OCI-LY1 (cell line): ENCODE data around the gene GUF1.

Experiments
- H2AFZ ChIP-seq: fragments of 200-600 bp; sonication (generic), shearing (Covaris generic); 2 replicates; pipeline ENCODE4 v1.6.0; 2014; ENCODE audit warnings: antibody characterized with exemption, mild to moderate bottlenecking, low read length
- H3F3A ChIP-seq: fragments of 200-600 bp; sonication (generic), shearing (Covaris generic); 2 replicates; pipeline ENCODE4 v1.6.0; 2014; ENCODE audit warnings: mild to moderate bottlenecking, antibody characterized with exemption, low read length, moderate library complexity; ENCODE audit not compliant: insufficient read depth
- H3K27ac ChIP-seq: fragments of 200-600 bp; sonication (generic); 2 replicates; pipeline ENCODE4 v1.5.1; 2014; ENCODE audit warnings: low read length, mixed run types, mild to moderate bottlenecking, low read depth; ENCODE audit not compliant: poor library complexity, severe bottlenecking
- H3K27me3 ChIP-seq: fragments of 200-600 bp; sonication (generic); 2 replicates; pipeline ENCODE4 v1.6.0; 2014; ENCODE audit warnings: antibody characterized with exemption, mild to moderate bottlenecking, low read length, moderate library complexity; ENCODE audit not compliant: insufficient read depth
- H3K36me3 ChIP-seq: fragments of 200-600 bp; sonication (generic); 2 replicates; pipeline ENCODE4 v1.6.1; 2014; ENCODE audit warnings: mild to moderate bottlenecking, antibody characterized with exemption, low read length, moderate library complexity, mixed read lengths; ENCODE audit not compliant: insufficient read depth
- H3K4me1 ChIP-seq: fragments of 200-600 bp; sonication (generic); 2 replicates; pipeline ENCODE4 v1.5.1; 2014; ENCODE audit warnings: mild to moderate bottlenecking, low read length, moderate library complexity; ENCODE audit not compliant: insufficient read depth, severe bottlenecking
- H3K4me2 ChIP-seq: fragments of 200-600 bp; sonication (generic), shearing (Covaris generic); 2 replicates; pipeline ENCODE4 v1.6.1; 2014; ENCODE audit warnings: low read length
- H3K4me3 ChIP-seq: fragments of 200-600 bp; sonication (generic); 2 replicates; pipeline ENCODE4 v1.5.1; 2014; ENCODE audit warnings: low read length, low read depth, mild to moderate bottlenecking, mixed read lengths; ENCODE audit not compliant: poor library complexity, severe bottlenecking
- H3K79me2 ChIP-seq: fragments of 200-600 bp; shearing (Covaris generic); 2 replicates; pipeline ENCODE4 v1.6.1; 2016; ENCODE audit warnings: mixed run types, low read length, mixed read lengths; ENCODE audit not compliant: insufficient read depth
- H3K9ac ChIP-seq: fragments of 200-600 bp; sonication (generic), shearing (Covaris generic); 2 replicates; pipeline ENCODE4 v1.6.1; 2014; ENCODE audit warnings: mild to moderate bottlenecking, low read length, mixed read lengths
- H3K9me2 ChIP-seq: fragments of 200-600 bp; sonication (generic), shearing (Covaris generic); 2 replicates; pipeline ENCODE4 v1.6.1; 2014; ENCODE audit warnings: low read depth, mild to moderate bottlenecking, low read length, mixed read lengths
- H3K9me3 ChIP-seq: fragments of 200-600 bp; shearing (Covaris generic); 2 replicates; pipeline ENCODE4 v1.6.1; 2014; ENCODE audit warnings: low read length, mixed read lengths
- H4K20me1 ChIP-seq: fragments of 200-600 bp; sonication (generic), shearing (Covaris generic); 2 replicates; pipeline ENCODE4 v1.6.0; 2016; ENCODE audit warnings: mild to moderate bottlenecking, low read length; ENCODE audit not compliant: insufficient read depth
- EZH2 ChIP-seq: fragments of 200-600 bp; sonication (generic), shearing (Covaris generic); IDR thresholded peaks from 2 replicates; pipeline ENCODE4 v1.8.0; 2017; ENCODE audit warnings: borderline replicate concordance, mixed run types, mild to moderate bottlenecking, antibody characterized with exemption, low read length, moderate library complexity, mixed read lengths
- TF ChIP-seq, protein P1 (sequence below): fragments of 200-600 bp; sonication (generic), shearing (Covaris generic); IDR thresholded peaks from 2 replicates; pipeline ENCODE4 v1.5.1; 2017; ENCODE audit warnings: mild to moderate bottlenecking, antibody characterized with exemption, low read length, moderate library complexity, mixed read lengths

The GUF1 gene

DNA sequence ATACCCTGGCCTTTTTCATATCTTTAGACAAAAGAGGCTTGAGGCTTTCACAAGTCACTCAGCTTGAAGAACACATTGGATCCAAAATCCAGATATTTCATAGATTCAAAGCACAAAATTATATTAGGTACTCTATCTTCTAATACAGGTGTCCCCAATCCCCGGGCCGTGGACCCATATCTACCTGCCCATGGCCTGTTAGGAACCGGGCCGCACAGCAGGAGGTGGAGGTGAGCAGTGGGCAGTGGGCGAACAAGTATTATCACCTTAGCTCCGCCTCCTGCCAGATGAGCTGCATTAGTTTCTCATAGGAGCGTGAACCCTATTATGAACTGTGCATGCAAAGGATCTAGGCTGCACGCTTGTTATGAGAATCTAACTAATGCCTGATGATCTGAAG is 45.5 kb upstream of the GUF1 start:
- Histone ChIP-seq H3K4me3 (no peak overlapping the region), H3K27me3 (no peaks in the 10 kb centered on the region), H3K27ac (no peak overlapping the region), H3K36me3 (no peaks in the 10 kb centered on the region), H4K20me1 (no peaks in the 10 kb centered on the region), H3K9me3 (no peaks in the 10 kb centered on the region), H3F3A (no peaks in the 10 kb centered on the region), H2AFZ (no peak overlapping the region), H3K9ac (no peak overlapping the region), H3K4me1 (no peaks in the 10 kb centered on the region), H3K79me2 (no peaks in the 10 kb centered on the region), H3K4me2 (no peak overlapping the region), H3K9me2 (no peaks in the 10 kb centered on the region)
- TF ChIP-seq EZH2 = no peak
- TF ChIP-seq, protein P1, sequence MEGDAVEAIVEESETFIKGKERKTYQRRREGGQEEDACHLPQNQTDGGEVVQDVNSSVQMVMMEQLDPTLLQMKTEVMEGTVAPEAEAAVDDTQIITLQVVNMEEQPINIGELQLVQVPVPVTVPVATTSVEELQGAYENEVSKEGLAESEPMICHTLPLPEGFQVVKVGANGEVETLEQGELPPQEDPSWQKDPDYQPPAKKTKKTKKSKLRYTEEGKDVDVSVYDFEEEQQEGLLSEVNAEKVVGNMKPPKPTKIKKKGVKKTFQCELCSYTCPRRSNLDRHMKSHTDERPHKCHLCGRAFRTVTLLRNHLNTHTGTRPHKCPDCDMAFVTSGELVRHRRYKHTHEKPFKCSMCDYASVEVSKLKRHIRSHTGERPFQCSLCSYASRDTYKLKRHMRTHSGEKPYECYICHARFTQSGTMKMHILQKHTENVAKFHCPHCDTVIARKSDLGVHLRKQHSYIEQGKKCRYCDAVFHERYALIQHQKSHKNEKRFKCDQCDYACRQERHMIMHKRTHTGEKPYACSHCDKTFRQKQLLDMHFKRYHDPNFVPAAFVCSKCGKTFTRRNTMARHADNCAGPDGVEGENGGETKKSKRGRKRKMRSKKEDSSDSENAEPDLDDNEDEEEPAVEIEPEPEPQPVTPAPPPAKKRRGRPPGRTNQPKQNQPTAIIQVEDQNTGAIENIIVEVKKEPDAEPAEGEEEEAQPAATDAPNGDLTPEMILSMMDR = no peak

DNA sequence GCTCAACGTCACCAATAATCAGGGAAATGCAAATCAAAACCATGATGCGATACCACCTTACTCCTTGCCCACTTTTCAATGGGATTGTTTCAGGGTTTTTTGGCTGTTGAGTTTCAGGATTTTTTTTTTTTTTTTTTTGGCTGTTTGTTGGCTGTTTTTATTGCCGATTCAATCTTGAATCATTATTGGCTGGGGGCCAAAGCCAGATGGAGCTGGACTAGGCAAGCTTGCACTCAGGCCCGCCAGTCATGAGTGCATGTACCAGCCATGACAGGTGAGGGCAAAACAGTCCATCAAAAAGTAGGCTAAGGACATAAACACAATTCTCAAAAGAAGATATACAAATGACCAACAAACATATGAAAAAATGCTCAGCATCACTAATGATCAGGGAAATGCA is 40.1 kb upstream of the GUF1 start:
- Histone ChIP-seq H2AFZ (no peak overlapping the region), H3K9ac (no peak overlapping the region), H3K4me1 (no peaks in the 10 kb centered on the region), H3K4me2 (no peak overlapping the region), H3F3A (no peaks in the 10 kb centered on the region), H4K20me1 (no peaks in the 10 kb centered on the region), H3K27me3 (no peaks in the 10 kb centered on the region), H3K36me3 (no peaks in the 10 kb centered on the region), H3K9me2 (no peaks in the 10 kb centered on the region), H3K4me3 (no peak overlapping the region), H3K79me2 (no peaks in the 10 kb centered on the region), H3K27ac (no peak overlapping the region), H3K9me3 (no peaks in the 10 kb centered on the region)
- TF ChIP-seq, protein P1 = no peak

DNA sequence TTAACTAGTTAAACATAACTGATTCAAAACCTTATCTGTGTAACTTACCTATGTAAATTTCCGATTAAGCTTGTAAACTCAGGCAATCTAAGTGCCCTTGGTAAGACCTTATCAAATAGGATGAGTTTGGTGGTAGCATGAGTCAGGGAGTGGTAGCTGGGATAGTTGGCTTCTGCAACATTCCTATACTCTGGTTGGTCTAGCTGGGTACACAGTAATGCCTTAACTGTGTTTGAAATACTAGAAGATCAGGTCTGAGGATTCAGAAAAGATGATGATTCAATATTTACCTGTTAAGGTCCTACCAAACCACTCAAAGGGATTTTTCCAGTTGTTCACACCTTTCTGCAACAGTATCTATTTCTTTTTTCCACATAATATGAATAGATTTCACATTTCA is 32.1 kb upstream of the GUF1 start:
- H3K9me3 ChIP-seq = no peaks in the 10 kb centered on the region; the same call in 1 of the 2 replicates
- no peak overlapping the region for H3K4me3 ChIP-seq
- TF ChIP-seq, protein P1 = no peak
- no peak for TF ChIP-seq EZH2
- H3F3A ChIP-seq = no peaks in the 10 kb centered on the region
- no peak overlapping the region for H3K4me2 ChIP-seq
- no peaks in the 10 kb centered on the region for H3K27me3 ChIP-seq
- H3K9me2 ChIP-seq = no peaks in the 10 kb centered on the region
- no peak overlapping the region for H2AFZ ChIP-seq
- no peaks in the 10 kb centered on the region for H3K36me3 ChIP-seq
- no peaks in the 10 kb centered on the region for H3K79me2 ChIP-seq
- no peak overlapping the region for H3K27ac ChIP-seq
- H3K9ac ChIP-seq = no peak overlapping the region
- H3K4me1 ChIP-seq = no peaks in the 10 kb centered on the region
- H4K20me1 ChIP-seq = no peaks in the 10 kb centered on the region
